HT-29 (cell line): ENCODE results near the gene RALBP1. TPM values are rescaled to one million over a fixed set of nuclear protein-coding genes. Genes with fewer than 3 reads are reported as not detected.

Experiments used
- DNase-seq: peaks from one replicate; pipeline ENCODE4 v3.0.0-alpha.2; 2015; ENCODE audit warnings: low spot score
- total RNA-seq: library from RNA; depleted of rRNA; stranded (reverse); fragments of >200 nt; shearing (Covaris generic); gene quantifications from 2 replicates; pipeline ENCODE4 v1.2.3, GENCODE V29; 2014

Gene RALBP1
- total RNA-seq, 1 experiment from 2014 or later = 67.8 TPM

GRCh38 chr18:9507565-9508088, 32.3 kb downstream of the RALBP1 start:
- no peak for DNase-seq

DNA sequence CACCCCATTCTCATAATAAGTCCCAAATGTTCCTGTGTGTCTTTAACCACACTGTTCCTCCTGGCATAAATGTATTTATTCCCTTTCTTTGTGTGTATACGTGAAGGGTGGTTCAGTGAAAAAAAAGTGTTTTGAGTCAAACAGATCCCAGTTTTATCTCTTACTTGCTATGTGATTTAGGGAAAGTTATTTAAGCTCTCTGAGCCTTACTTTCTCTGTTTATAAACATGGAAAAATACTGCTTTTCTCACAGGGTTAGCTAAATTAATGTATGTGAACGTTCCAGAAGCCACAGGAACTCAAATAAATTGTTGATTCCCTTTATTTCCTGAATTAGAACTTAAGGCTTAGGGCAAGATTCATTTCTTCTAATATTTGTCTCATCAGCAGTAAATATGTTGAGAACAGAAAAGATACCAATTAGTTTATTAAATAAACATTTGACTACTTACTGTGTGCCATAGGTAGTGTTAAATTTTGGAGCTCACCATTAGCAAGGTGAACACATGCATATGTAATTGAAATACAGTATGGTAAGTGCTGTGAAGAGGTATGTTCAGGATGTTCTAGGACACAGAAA, 33.2 kb downstream of the RALBP1 start:
- no peak for DNase-seq

- DNase-seq = no peak
Observed at GRCh38 chr18:9513971-9514512, 38.7 kb downstream of the RALBP1 start.

- peak; percentile 63 for DNase-seq
Observed at GRCh38 chr18:9516437-9517064, 41.2 kb downstream of the RALBP1 start.

DNA sequence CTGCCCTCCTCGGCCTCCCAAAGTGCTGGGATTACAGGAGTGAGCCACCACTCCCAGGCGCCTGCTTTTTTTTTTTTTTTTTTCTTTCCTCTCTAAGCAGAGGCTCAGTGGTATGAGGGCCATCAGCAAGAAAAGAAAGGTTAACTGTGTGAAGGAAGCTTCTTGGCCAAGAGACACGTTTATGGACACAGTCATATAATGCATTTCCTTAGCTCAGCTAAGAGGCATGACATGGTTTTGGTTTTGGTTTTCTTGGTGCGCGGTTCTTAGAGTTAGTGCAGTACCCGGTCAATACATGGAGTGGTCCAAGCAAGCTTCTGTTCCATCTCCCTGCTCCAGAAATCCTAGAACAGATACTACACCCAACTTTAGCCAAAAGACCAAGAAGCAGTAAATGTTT, 42.6 kb downstream of the RALBP1 start:
- DNase-seq = no peak

GRCh38 chr18:9519399-9519798, 44.1 kb downstream of the RALBP1 start:
- no peak for DNase-seq

- DNase-seq = no peak
Observed at GRCh38 chr18:9520666-9521065, 45.4 kb downstream of the RALBP1 start.

GRCh38 chr18:9521770-9522169, 46.5 kb downstream of the RALBP1 start:
- no peak for DNase-seq

GRCh38 chr18:9522952-9523351, 47.6 kb downstream of the RALBP1 start:
- no peak for DNase-seq

DNA sequence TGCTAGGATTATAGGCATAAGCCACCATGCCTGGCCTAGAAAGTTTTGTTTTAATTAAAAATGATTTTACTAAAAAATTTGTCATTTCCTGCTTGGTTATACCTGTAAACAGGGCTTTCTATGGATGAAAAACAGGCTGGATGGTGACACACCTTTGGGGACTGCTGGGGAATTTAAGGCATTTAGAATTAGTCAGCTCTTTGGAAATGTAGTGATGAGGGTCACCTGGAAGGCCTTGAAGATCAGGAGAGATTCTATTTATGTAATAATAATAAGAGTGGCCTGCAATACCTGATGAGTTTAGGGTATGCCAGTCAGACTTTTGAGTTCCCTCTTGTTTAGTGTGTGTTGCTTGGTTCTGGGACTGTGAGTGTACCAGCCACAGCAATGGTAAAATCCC, 51.1 kb downstream of the RALBP1 start:
- DNase-seq = no peak

GRCh38 chr18:9530226-9531009, 55.1 kb downstream of the RALBP1 start:
- DNase-seq = no peak

GRCh38 chr18:9531791-9532410, 56.6 kb downstream of the RALBP1 start:
- DNase-seq = no peak

- DNase-seq = no peak
Observed at GRCh38 chr18:9534844-9535243, 59.5 kb downstream of the RALBP1 start.

DNA sequence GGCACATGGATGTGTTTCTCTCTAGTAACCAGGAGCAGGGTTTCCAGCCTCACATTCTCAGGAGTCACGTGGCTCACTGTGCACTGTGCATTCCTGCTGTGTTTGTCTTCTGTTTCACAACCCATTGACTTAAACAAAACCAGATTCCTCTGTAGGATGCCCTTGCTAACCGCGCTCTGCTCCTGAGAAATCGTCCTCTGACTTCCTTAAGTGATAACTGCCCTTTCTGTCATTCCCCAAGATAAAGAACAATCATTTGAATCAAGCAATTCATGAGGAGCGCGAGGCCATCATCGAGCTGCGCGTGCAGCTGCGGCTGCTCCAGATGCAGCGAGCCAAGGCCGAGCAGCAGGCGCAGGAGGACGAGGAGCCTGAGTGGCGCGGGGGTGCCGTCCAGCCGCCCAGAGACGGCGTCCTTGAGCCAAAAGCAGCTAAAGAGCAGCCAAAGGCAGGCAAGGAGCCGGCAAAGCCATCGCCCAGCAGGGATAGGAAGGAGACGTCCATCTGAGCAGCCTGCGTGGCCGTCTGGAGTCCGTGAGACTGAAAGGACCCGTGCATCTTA, 60.2 kb downstream of the RALBP1 start:
- no peak for DNase-seq

DNA sequence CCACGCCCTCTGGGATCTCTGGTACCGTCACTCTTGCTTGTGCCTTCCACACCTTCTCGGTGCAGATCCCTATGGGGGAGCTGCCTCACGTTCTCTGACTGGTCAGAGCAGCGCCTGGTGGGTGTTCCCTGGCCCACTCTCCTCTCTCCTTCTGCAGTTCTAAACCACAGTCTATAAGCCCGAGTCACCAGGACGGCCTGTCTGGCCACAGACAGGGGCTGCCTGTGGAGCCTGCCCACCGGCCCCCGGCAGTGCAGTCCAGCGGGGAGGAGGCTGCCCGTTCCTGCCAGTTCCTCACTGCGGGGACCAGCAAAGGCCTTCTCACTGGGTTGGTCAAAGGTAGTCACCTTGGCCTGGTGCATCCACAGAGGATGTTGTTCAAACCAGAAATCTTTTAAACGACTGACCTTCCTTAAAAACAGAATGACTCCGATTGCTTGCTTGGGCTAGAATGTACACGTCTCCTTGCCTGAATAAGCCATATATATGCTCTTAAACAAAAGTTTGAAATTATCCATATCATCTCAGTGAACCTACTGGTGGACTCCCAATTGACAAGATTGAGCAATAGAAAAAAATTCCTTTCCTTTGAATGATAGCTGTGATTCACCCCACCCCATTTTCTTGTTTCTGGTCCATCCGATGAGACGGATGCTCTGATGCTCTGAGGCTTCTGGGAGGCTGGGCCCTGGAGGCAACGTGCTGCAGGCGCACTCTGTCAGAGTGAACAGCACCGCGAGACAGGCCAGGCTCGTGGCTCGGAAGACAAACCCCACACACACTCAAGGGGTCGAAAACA, 61.2 kb downstream of the RALBP1 start:
- no peak for DNase-seq

- no peak for DNase-seq
Observed at GRCh38 chr18:9537677-9538076, 62.4 kb downstream of the RALBP1 start.

DNA sequence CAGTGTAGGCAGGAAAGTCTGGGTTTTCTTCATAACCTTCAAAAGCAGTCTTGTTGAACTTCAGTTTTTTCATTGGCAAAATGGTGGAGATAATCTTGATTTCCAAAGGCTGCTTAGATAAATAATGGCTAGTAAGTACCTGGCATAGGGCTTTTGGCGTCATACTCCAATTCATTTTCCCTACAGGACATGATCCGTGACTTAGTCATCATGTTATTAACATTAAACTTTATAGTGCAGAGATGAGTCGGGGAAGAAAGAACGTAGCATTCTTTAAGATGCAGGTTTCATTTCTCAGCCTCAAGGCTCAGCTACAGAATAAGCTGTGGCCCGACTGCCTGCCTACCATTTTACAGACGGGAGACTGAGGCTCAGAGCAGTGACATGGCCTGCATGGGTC, 64.0 kb downstream of the RALBP1 start:
- no peak for DNase-seq

DNA sequence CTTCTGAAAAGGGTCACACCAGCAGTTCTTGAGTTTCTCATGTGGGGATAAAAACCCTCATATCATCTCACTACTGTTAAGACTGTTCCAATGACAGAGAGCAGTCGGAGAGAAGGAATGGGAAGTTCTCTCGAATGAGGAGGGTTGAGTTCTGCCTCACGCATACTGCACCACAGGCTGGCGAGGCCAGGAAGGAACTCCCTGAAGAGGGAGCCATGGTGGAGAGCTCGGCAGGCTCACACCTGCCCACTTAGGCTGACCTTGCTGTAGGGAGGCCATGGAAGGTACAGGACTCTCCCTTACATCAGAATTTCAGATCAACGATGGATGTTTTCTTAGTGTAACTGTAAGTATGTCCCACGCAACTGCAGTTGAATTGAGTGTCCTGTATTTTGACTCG, 64.6 kb downstream of the RALBP1 start:
- no peak for DNase-seq

DNA sequence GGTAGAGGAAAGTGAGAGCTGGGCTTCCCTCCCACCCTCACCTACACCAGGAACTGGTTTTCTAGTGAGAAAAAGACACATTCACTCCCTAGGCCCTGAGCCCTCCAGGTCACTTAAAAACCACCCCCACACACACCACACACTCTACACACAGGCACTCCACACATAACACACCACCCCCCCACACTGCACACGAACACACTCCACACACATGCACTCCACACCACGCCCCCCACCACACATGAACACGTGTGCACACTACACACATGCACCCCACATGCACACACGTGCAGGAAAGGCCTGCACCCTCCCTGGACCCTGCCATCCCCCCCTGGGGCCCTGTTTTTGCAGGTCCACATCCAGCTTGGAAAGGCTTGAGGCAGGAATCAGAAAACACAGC, 67.6 kb downstream of the RALBP1 start:
- DNase-seq = no peak

- no peak for DNase-seq
Observed at GRCh38 chr18:9545029-9545428, 69.7 kb downstream of the RALBP1 start.

- DNase-seq = no peak
Observed at GRCh38 chr18:9546468-9546867, 71.2 kb downstream of the RALBP1 start.
